T-helper 9 cell (primary cell): ENCODE data around the gene PANK2.
"Not testable (repeated sequence)": the region's sequence is repeated elsewhere in the genome, so short reads cannot be mapped to it uniquely, and the experiment has no call there.

Experiments
- DNase-seq: peaks from one replicate; pipeline ENCODE4 v3.0.0-alpha.2; 2020

Gene PANK2

GRCh38 chr20:3902446-3902845, 13.3 kb downstream of the PANK2 start:
- DNase-seq, result no peak

- DNase-seq, result no peak
These were observed 15.0 kb downstream of the PANK2 start for GRCh38 chr20:3904224-3904623.

GRCh38 chr20:3904857-3905256, 15.7 kb downstream of the PANK2 start:
- DNase-seq, result no peak

GRCh38 chr20:3906744-3907721, 17.8 kb downstream of the PANK2 start:
- DNase-seq, result not testable (repeated sequence)

GRCh38 chr20:3908667-3909066, 19.5 kb downstream of the PANK2 start:
- DNase-seq, result no peak

GRCh38 chr20:3909952-3910366, 20.8 kb downstream of the PANK2 start:
- DNase-seq, result no peak

- no peak for DNase-seq
These were observed 21.7 kb downstream of the PANK2 start for GRCh38 chr20:3910853-3911252.

GRCh38 chr20:3911956-3912355, 22.8 kb downstream of the PANK2 start:
- DNase-seq, result no peak

GRCh38 chr20:3914446-3914845, 25.3 kb downstream of the PANK2 start:
- no peak for DNase-seq

- DNase-seq, result no peak
These were observed 26.5 kb downstream of the PANK2 start for GRCh38 chr20:3915691-3916090.

- no peak for DNase-seq
These were observed 27.2 kb downstream of the PANK2 start for GRCh38 chr20:3916364-3916763.

- DNase-seq, result no peak
These were observed 30.2 kb downstream of the PANK2 start for GRCh38 chr20:3919352-3919751.

GRCh38 chr20:3922223-3922982, 33.2 kb downstream of the PANK2 start:
- DNase-seq, result no peak

GRCh38 chr20:3922983-3923339, 33.8 kb downstream of the PANK2 start:
- no peak for DNase-seq

- no peak for DNase-seq
These were observed 34.6 kb downstream of the PANK2 start for GRCh38 chr20:3923818-3924217.

GRCh38 chr20:3924304-3925112, 35.3 kb downstream of the PANK2 start:
- no peak for DNase-seq

GRCh38 chr20:3925113-3925695, 36.0 kb downstream of the PANK2 start:
- no peak for DNase-seq

GRCh38 chr20:3925899-3926638, 36.9 kb downstream of the PANK2 start:
- DNase-seq, result no peak

GRCh38 chr20:3927486-3928291, 38.5 kb downstream of the PANK2 start:
- no peak for DNase-seq

- DNase-seq, result no peak
These were observed 40.5 kb downstream of the PANK2 start for GRCh38 chr20:3929713-3930060.
